Sigmoid colon (tissue), 7 donors: ENCODE measurements around the gene PLCH2. TPM values are rescaled to one million over a fixed set of nuclear protein-coding genes. Genes with fewer than 3 reads are reported as not detected.

Experiments used
- DNase-seq: peaks from one replicate; pipeline ENCODE4 v3.0.0-alpha.2; 2019
- H3K27ac ChIP-seq, 4 donors: fragments of 200-600 bp; sonication (generic); one replicate each; pipeline ENCODE4 v1.5.1; 2016 to 2019; ENCODE audit warnings: mild to moderate bottlenecking in 1 of 4
- H3K27me3 ChIP-seq, 3 donors: fragments of 200-600 bp; sonication (generic); one replicate each; pipeline ENCODE4 v1.5.1; 2019; ENCODE audit warnings: mild to moderate bottlenecking in 1 of 3
- H3K36me3 ChIP-seq, 4 donors: fragments of 200-600 bp; sonication (generic); one replicate each; pipeline ENCODE4 v1.5.1; 2016 to 2019
- H3K4me1 ChIP-seq, 4 donors: fragments of 200-600 bp; sonication (generic); one replicate each; pipeline ENCODE4 v1.5.1; 2017 to 2019
- H3K4me3 ChIP-seq, 4 donors: fragments of 200-600 bp; sonication (generic); one replicate each; pipeline ENCODE4 v1.5.1; 2017 to 2019; ENCODE audit warnings: mild to moderate bottlenecking in 2 of 4, moderate library complexity in 1 of 4
- H3K9me3 ChIP-seq, 4 donors: fragments of 200-600 bp in 3 of 4; sonication (generic) in 3 of 4; one replicate each; pipeline versions ENCODE4 v1.5.1 to v1.6.1; 2013 to 2019
- EP300 ChIP-seq, 4 donors: sonication (generic); formaldehyde crosslinking; IDR thresholded peaks; one replicate each; pipeline ENCODE4 v1.6.1; 2017; ENCODE audit warnings: antibody characterized with exemption in 4 of 4
- POLR2A ChIP-seq, 2 donors: fragments of 450-650 bp; IDR thresholded peaks; one replicate each; pipeline ENCODE4 v1.6.1; 2016; ENCODE audit warnings: antibody characterized with exemption in 2 of 2, mild to moderate bottlenecking in 2 of 2, moderate library complexity in 2 of 2
- POLR2AphosphoS5 ChIP-seq, 4 donors: sonication (generic); formaldehyde crosslinking; IDR thresholded peaks; one replicate each; pipeline ENCODE4 v1.6.1; 2017; ENCODE audit warnings: antibody characterized with exemption in 4 of 4
- WGBS, 2 donors: extraction: QIAGEN DNeasy Blood & Tissue Kit; methylation state at CpG; one replicate each; pipeline ENCODE4 v1.1.7; 2013; 5-methylcytosine and 5-hydroxymethylcytosine counted together
- intact Hi-C: fragments of 100-400 bp; cut with DNase I; formaldehyde crosslinking; loops from one replicate; pipeline ENCODE4 v1.15.1; 2023
- polyA plus RNA-seq, 3 donors: library from polyadenylated mRNA; stranded (reverse); fragments of 200-250 nt; gene quantifications; one replicate each; pipeline ENCODE4 v1.2.3, GENCODE V29; 2013
- total RNA-seq, 4 donors: library from RNA; depleted of rRNA; stranded (reverse); fragments of >200 nt; gene quantifications; one replicate each; pipeline ENCODE4 v1.1.0, GENCODE V29; 2016
- TF ChIP-seq, protein P1 (sequence below), 4 experiments: fragments of 450-650 bp in 3 of 4; fragments of 200-600 bp in 1 of 4; IDR thresholded peaks; one replicate each; pipeline ENCODE4 v1.5.1; 2016 to 2019; ENCODE audit warnings: antibody characterized with exemption in 4 of 4, mild to moderate bottlenecking in 3 of 4, moderate library complexity in 2 of 4
- donor health status: healthy with polysubstance abuse.
- donor health status: Bipolar disorder and iron deficiency.
- donor health status: healthy.

The PLCH2 gene
- total and polyA plus RNA-seq, 7 donors, result 0.54 to 3.8 (median 1.1) TPM; not detected in 2

DNA sequence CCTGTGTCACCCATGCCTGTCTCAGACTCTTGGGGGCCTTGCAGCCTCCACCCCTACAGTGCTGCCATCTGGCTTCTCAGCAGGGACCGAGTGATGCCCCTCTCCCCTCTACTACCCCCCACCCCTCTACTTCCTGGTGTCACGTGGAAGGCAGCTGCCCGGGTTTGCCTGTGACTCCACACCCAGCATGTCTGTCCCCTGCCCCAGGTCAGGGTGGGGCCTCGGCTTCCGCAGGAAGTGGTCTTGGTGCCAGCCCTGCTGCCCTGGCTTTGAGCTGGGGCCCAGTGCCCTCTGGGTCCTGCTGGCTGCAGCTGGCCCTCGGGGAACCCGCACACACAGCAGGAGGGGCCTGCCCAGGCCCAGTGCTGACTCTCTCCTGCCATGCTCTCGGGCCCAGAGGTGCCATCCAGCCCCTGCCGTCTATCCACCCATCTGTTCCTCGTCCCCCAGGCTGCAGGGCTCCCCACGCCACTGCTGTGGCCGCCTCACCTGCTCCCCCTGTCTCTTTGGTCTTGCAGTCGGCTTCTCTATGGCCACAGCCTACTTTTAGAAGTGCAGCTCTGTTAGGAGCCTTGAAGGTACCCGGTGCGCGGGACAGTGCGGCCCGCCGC is 24.0 kb downstream of the PLCH2 start:
- Histone ChIP-seq H3K27me3 (peaks cover 17 to 62% (median 42%) of the 10 kb centered on the region in 3 donors), H3K9me3 (no peaks in the 10 kb centered on the region), H3K4me3 (no peak overlapping the region), H3K27ac (no peak overlapping the region), H3K36me3 (no peaks in the 10 kb centered on the region), H3K4me1 (peaks cover 0 to 13% (median 8%) of the 10 kb centered on the region in 4 donors)
- 53 to 61% methylated on average over 19 of the region's 19 CpGs for WGBS, 2 donors
- intact Hi-C loops, result no loop called here
- TF ChIP-seq EP300 (IDR thresholded peaks at IDR 0.05) (no peak), POLR2A (IDR thresholded peaks at IDR 0.05) (no peak), POLR2AphosphoS5 (IDR thresholded peaks at IDR 0.05) (no peak)
- TF ChIP-seq, protein P1, sequence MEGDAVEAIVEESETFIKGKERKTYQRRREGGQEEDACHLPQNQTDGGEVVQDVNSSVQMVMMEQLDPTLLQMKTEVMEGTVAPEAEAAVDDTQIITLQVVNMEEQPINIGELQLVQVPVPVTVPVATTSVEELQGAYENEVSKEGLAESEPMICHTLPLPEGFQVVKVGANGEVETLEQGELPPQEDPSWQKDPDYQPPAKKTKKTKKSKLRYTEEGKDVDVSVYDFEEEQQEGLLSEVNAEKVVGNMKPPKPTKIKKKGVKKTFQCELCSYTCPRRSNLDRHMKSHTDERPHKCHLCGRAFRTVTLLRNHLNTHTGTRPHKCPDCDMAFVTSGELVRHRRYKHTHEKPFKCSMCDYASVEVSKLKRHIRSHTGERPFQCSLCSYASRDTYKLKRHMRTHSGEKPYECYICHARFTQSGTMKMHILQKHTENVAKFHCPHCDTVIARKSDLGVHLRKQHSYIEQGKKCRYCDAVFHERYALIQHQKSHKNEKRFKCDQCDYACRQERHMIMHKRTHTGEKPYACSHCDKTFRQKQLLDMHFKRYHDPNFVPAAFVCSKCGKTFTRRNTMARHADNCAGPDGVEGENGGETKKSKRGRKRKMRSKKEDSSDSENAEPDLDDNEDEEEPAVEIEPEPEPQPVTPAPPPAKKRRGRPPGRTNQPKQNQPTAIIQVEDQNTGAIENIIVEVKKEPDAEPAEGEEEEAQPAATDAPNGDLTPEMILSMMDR (IDR thresholded peaks at IDR 0.05), result no peak
- DNase-seq, result no peak

DNA sequence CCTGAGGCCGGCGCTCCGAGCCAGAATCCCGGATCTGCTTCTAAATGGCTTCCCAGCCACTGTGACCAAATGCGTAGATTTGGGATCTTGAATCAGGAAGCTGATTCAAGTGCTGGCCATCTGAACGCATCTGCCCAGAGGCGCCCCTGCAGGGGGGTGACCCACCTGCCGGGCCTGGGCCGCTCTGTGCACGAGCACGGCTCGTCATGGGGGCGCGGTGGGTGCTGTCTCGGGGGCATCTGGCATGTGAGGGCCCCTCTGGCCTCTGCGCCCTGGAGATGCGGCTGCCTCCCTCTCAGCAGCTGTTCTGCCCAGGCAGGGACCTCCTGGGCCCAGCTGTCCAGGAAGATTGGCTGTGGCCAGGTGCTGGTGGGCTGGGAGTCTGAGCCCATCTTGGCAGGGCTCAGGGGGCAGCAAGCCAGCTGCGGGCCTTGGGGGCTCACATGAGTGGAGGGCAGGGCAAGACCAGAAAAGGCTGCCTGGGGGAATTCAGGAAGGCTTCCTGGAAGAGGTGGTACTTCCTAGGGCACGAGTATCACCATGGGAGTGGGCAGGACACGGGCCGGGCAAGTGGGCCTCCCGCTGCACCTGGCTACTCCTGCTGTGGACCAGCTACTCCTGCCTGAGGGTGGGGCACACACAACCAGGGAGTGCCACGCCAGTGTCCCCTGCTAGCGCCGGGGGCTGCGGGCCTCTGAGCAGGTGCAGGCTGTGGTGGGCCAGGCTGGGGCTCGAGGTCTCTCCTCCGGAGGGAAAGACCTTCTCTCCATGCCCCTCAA is 25.1 kb downstream of the PLCH2 start:
- TF ChIP-seq POLR2AphosphoS5 (IDR thresholded peaks at IDR 0.05) (no peak), POLR2A (IDR thresholded peaks at IDR 0.05) (no peak), EP300 (IDR thresholded peaks at IDR 0.05) (no peak)
- TF ChIP-seq, protein P1 (IDR thresholded peaks at IDR 0.05), result no peak
- intact Hi-C loops, result no loop called here
- WGBS, 2 donors, result 70 to 75% methylated on average over 28 of the region's 28 CpGs
- no peak overlapping the region for H3K27ac ChIP-seq
- H3K36me3 ChIP-seq, result no peaks in the 10 kb centered on the region
- no peaks in the 10 kb centered on the region for H3K9me3 ChIP-seq
- peaks cover 0 to 13% (median 9%) of the 10 kb centered on the region in 4 donors for H3K4me1 ChIP-seq
- peaks cover 17 to 71% (median 42%) of the 10 kb centered on the region in 3 donors for H3K27me3 ChIP-seq
- no peak overlapping the region for H3K4me3 ChIP-seq
- no peak for DNase-seq

DNA sequence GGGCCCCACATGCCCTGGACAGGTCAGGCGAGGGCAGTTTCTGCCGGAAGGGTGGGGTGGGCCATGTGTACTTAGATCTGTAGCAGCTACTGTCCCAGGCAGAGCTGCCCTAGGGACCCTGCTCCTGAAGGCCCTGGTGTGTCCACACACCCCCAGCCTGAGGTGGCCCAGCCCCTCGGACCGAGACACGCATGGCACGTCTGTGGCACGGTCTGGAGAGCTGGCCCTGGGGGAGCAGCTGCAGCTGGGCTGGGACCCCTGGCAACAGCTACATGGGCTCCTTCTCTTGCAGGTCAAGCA is 25.7 kb downstream of the PLCH2 start:
- TF ChIP-seq POLR2AphosphoS5 (IDR thresholded peaks at IDR 0.05) (no peak), EP300 (IDR thresholded peaks at IDR 0.05) (no peak), POLR2A (IDR thresholded peaks at IDR 0.05) (no peak)
- TF ChIP-seq, protein P1 (IDR thresholded peaks at IDR 0.05), result no peak
- peaks cover 17 to 71% (median 42%) of the 10 kb centered on the region in 3 donors for H3K27me3 ChIP-seq
- WGBS, 2 donors, result 71 to 76% methylated on average over 7 of the region's 7 CpGs
- no peaks in the 10 kb centered on the region for H3K9me3 ChIP-seq
- peaks cover 0 to 15% (median 10%) of the 10 kb centered on the region in 4 donors for H3K4me1 ChIP-seq
- no peak overlapping the region for H3K4me3 ChIP-seq
- intact Hi-C loops, result no loop called here
- no peak for DNase-seq
- no peaks in the 10 kb centered on the region for H3K36me3 ChIP-seq
- no peak overlapping the region for H3K27ac ChIP-seq

DNA sequence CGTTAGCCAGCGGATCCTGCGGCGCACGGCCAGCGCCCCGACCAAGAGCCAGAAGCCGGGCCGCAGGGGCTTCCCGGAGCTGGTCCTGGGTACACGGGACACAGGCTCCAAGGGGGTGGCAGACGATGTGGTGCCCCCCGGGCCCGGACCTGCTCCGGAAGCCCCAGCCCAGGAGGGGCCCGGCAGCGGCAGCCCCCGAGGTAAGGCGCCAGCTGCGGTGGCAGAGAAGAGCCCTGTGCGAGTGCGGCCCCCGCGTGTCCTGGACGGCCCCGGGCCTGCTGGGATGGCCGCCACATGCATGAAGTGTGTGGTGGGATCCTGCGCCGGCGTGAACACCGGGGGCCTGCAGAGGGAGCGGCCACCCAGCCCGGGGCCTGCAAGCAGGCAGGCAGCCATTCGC is 26.1 kb downstream of the PLCH2 start:
- no peaks in the 10 kb centered on the region for H3K9me3 ChIP-seq
- WGBS, 2 donors, result 88 to 92% methylated on average over 34 of the region's 34 CpGs
- no peak overlapping the region for H3K27ac ChIP-seq
- no peak for DNase-seq
- TF ChIP-seq POLR2A (IDR thresholded peaks at IDR 0.05), result no peak
- TF ChIP-seq, protein P1 (IDR thresholded peaks at IDR 0.05), result no peak
- no peak for TF ChIP-seq EP300 (IDR thresholded peaks at IDR 0.05)
- TF ChIP-seq POLR2AphosphoS5 (IDR thresholded peaks at IDR 0.05), result no peak
- intact Hi-C loops, result no loop called here
- peaks cover 0 to 18% (median 10%) of the 10 kb centered on the region in 4 donors for H3K4me1 ChIP-seq
- H3K4me3 ChIP-seq, result no peak overlapping the region
- no peaks in the 10 kb centered on the region for H3K36me3 ChIP-seq
- H3K27me3 ChIP-seq, result peaks cover 17 to 71% (median 42%) of the 10 kb centered on the region in 3 donors
